Neural progenitor cell (in vitro differentiated cells): ENCODE measurements around the gene SUSD6. TPM values are rescaled to one million over a fixed set of nuclear protein-coding genes. Genes with fewer than 3 reads are reported as not detected.

Experiments
- DNase-seq: peaks from one replicate; pipeline ENCODE4 v3.0.0-alpha.2; 2016; ENCODE audit warnings: low spot score
- H2AFZ ChIP-seq: fragments of 200-600 bp; sonication (generic); replicated peaks from 2 replicates; pipeline ENCODE4 v1.6.1; 2016; ENCODE audit warnings: antibody characterized with exemption
- H3F3A ChIP-seq: fragments of 200-600 bp; sonication (generic); 2 replicates; pipeline ENCODE4 v1.6.1; 2016; ENCODE audit warnings: antibody characterized with exemption, low read depth
- H3K27ac ChIP-seq: fragments of 200-600 bp; sonication (generic); 2 replicates; pipeline ENCODE4 v1.5.1; 2016; ENCODE audit warnings: mild to moderate bottlenecking
- H3K27me3 ChIP-seq: fragments of 200-600 bp; sonication (generic); 2 replicates; pipeline ENCODE4 v1.6.1; 2016; ENCODE audit warnings: mild to moderate bottlenecking, moderate library complexity
- H3K36me3 ChIP-seq: fragments of 200-600 bp; sonication (generic); 2 replicates; pipeline ENCODE4 v1.5.1; 2016
- H3K4me1 ChIP-seq: fragments of 200-600 bp; sonication (generic); 2 replicates; pipeline ENCODE4 v1.6.1; 2016; ENCODE audit warnings: mixed run types
- H3K4me2 ChIP-seq: fragments of 200-600 bp; sonication (generic); 2 replicates; pipeline ENCODE4 v1.6.1; 2016
- H3K4me3 ChIP-seq: fragments of 200-600 bp; sonication (generic); 2 replicates; pipeline ENCODE4 v1.5.1; 2016
- H3K79me2 ChIP-seq: fragments of 200-600 bp; sonication (generic); 2 replicates; pipeline ENCODE4 v1.6.1; 2016; ENCODE audit warnings: low read depth
- H3K9ac ChIP-seq: fragments of 200-600 bp; sonication (generic); 2 replicates; pipeline ENCODE4 v1.6.1; 2016
- H3K9me3 ChIP-seq: fragments of 200-600 bp; sonication (generic); 2 replicates; pipeline ENCODE4 v1.5.1; 2016; ENCODE audit warnings: low read depth
- H4K20me1 ChIP-seq: fragments of 200-600 bp; sonication (generic); 2 replicates; pipeline ENCODE4 v1.6.1; 2016; ENCODE audit warnings: low read depth
- H3K27ac Mint-ChIP-seq: 3 replicates; pipeline ENCODE4 v1.8.0; 2021; ENCODE audit warnings: mixed read lengths
- H3K27me3 Mint-ChIP-seq: 2 replicates; pipeline ENCODE4 v1.8.0; 2022; ENCODE audit warnings: low read depth, mild to moderate bottlenecking, inconsistent platforms, moderate library complexity, mixed read lengths; ENCODE audit not compliant: insufficient read depth
- H3K36me3 Mint-ChIP-seq: 3 replicates; pipeline ENCODE4 v1.8.0; 2021; ENCODE audit warnings: mixed read lengths
- H3K4me1 Mint-ChIP-seq: 3 replicates; pipeline ENCODE4 v1.8.0; 2021; ENCODE audit warnings: mixed read lengths
- H3K4me3 Mint-ChIP-seq: 3 replicates; pipeline ENCODE4 v1.8.0; 2021; ENCODE audit warnings: mild to moderate bottlenecking, moderate library complexity, mixed read lengths
- H3K9me3 Mint-ChIP-seq: 3 replicates; pipeline ENCODE4 v1.8.0; 2020; ENCODE audit warnings: mixed read lengths
- CTCF ChIP-seq: fragments of 200-600 bp; sonication (generic); IDR thresholded peaks from 2 replicates; pipeline ENCODE4 v1.5.1; 2017; ENCODE audit warnings: antibody characterized with exemption, mild to moderate bottlenecking
- EZH2 ChIP-seq: fragments of 200-600 bp; sonication (generic); IDR thresholded peaks from 2 replicates; pipeline ENCODE4 v1.6.1; 2017; ENCODE audit warnings: antibody characterized with exemption, mild to moderate bottlenecking, moderate library complexity
- EZH2phosphoT487 ChIP-seq: fragments of 200-600 bp; sonication (generic); IDR thresholded peaks from 2 replicates; pipeline ENCODE4 v1.6.1; 2017; ENCODE audit warnings: antibody characterized with exemption
- total RNA-seq: library from RNA; depleted of rRNA; stranded (reverse); fragments of >200 nt; gene quantifications from 2 replicates; pipeline ENCODE4 v1.2.3, GENCODE V29; 2015; ENCODE audit warnings: low replicate concordance

SUSD6 gene
- total RNA-seq, 1 donor from 2014 or later: 6.3 TPM

GRCh38 chr14:69711065-69711464 is 99.7 kb downstream of the SUSD6 start:
- Histone ChIP-seq H3K4me1 (peaks cover 63% of the 10 kb centered on the region), H3K9ac (no peak overlapping the region), H3K27me3 (no peaks in the 10 kb centered on the region), H3K36me3 (no peaks in the 10 kb centered on the region), H3K79me2 (no peaks in the 10 kb centered on the region), H3K9me3 (no peaks in the 10 kb centered on the region), H3K4me3 (no peak overlapping the region), H3F3A (peaks cover 49% of the 10 kb centered on the region), H3K27ac (peak overlapping the region; percentile 91), H3K4me2 (peak overlapping the region; percentile 12), H2AFZ (no peak overlapping the region), H4K20me1 (no peaks in the 10 kb centered on the region)
- peak overlapping the region; percentile 67 for H3K27ac Mint-ChIP-seq
- no peaks in the 10 kb centered on the region for H3K36me3 Mint-ChIP-seq
- no peaks in the 10 kb centered on the region for H3K9me3 Mint-ChIP-seq
- TF ChIP-seq CTCF (no peak), EZH2 (no peak), EZH2phosphoT487 (no peak)
- peaks cover 63% of the 10 kb centered on the region for H3K4me1 Mint-ChIP-seq
- H3K4me3 Mint-ChIP-seq: no peak overlapping the region
- peaks cover 6% of the 10 kb centered on the region for H3K27me3 Mint-ChIP-seq
- DNase-seq: no peak

- peaks cover 49% of the 10 kb centered on the region for H3F3A ChIP-seq
- H3K27ac ChIP-seq: peak overlapping the region; percentile 91
- Mint-ChIP-seq H3K36me3 (no peaks in the 10 kb centered on the region), H3K4me3 (no peak overlapping the region), H3K27ac (no peak overlapping the region), H3K9me3 (no peaks in the 10 kb centered on the region), H3K27me3 (peaks cover 6% of the 10 kb centered on the region), H3K4me1 (peaks cover 63% of the 10 kb centered on the region)
- H3K4me1 ChIP-seq: peaks cover 66% of the 10 kb centered on the region
- H2AFZ ChIP-seq: no peak overlapping the region
- no peaks in the 10 kb centered on the region for H3K79me2 ChIP-seq
- peak overlapping the region; percentile 12 for H3K4me2 ChIP-seq
- no peaks in the 10 kb centered on the region for H3K36me3 ChIP-seq
- H3K4me3 ChIP-seq: no peak overlapping the region
- no peaks in the 10 kb centered on the region for H3K9me3 ChIP-seq
- no peaks in the 10 kb centered on the region for H4K20me1 ChIP-seq
- H3K9ac ChIP-seq: no peak overlapping the region
- no peak for DNase-seq
- no peaks in the 10 kb centered on the region for H3K27me3 ChIP-seq
- TF ChIP-seq EZH2phosphoT487: no peak
- TF ChIP-seq CTCF: no peak
- TF ChIP-seq EZH2: no peak
These were observed 100.1 kb downstream of the SUSD6 start for GRCh38 chr14:69711477-69711876.

- Mint-ChIP-seq H3K36me3 (no peaks in the 10 kb centered on the region), H3K27ac (peak overlapping the region; percentile 86), H3K27me3 (peaks cover 6% of the 10 kb centered on the region), H3K9me3 (no peaks in the 10 kb centered on the region), H3K4me3 (no peak overlapping the region), H3K4me1 (peaks cover 67% of the 10 kb centered on the region)
- H4K20me1 ChIP-seq: no peaks in the 10 kb centered on the region
- H3K27ac ChIP-seq: peak overlapping the region; percentile 91
- no peaks in the 10 kb centered on the region for H3K27me3 ChIP-seq
- TF ChIP-seq EZH2phosphoT487 (no peak), CTCF (no peak), EZH2 (no peak)
- no peaks in the 10 kb centered on the region for H3K9me3 ChIP-seq
- no peak overlapping the region for H3K4me3 ChIP-seq
- DNase-seq: no peak
- peak overlapping the region; percentile 65 for H3K4me2 ChIP-seq
- no peaks in the 10 kb centered on the region for H3K79me2 ChIP-seq
- H2AFZ ChIP-seq: no peak overlapping the region
- peaks cover 69% of the 10 kb centered on the region for H3K4me1 ChIP-seq
- no peaks in the 10 kb centered on the region for H3K36me3 ChIP-seq
- H3K9ac ChIP-seq: no peak overlapping the region
- H3F3A ChIP-seq: peaks cover 49% of the 10 kb centered on the region
These were observed 100.6 kb downstream of the SUSD6 start for GRCh38 chr14:69711881-69712560.
